ENCODE results near the gene KLHL17. TPM values are rescaled to one million over a fixed set of nuclear protein-coding genes. Genes with fewer than 3 reads are reported as not detected.
A peak's percentile ranks its signal among the peaks of the same experiment; 100 is the strongest.

KLHL17 gene
- total and polyA plus RNA-seq, 11 donors = 1.6 to 6.8 (median 4.7) TPM

DNA sequence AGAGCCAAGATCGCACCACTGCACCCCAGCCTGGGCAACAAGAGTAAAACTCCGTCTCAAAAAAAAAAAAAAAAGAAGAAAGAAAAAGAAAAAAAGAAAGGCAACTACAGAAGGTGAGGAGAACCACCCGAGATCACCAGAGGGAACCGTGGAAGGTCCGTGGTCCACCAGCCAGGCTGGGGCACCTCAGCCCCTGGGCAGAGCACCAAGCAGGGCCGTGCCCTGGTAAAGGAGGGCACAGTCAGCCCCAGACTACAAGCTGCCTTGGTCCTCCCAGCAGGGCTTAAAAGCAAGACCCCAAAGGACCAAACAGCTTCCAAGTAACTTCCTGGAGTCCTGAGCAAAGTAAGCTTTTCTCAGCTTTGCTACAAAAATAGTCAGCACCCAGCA, 45.5 kb upstream of the KLHL17 start:
- Histone ChIP-seq H3K4me1 (peaks cover 0 to 14% (median 0%) of the 10 kb centered on the region in 12 donors), H3K27ac (no peak overlapping the region), H3K9me3 (no peaks in the 10 kb centered on the region), H3K36me3 (no peaks in the 10 kb centered on the region), H3K27me3 (peaks cover 24 to 94% (median 40%) of the 10 kb centered on the region in 9 donors), H3K4me3 (no peak overlapping the region)
- TF ChIP-seq, protein P1, sequence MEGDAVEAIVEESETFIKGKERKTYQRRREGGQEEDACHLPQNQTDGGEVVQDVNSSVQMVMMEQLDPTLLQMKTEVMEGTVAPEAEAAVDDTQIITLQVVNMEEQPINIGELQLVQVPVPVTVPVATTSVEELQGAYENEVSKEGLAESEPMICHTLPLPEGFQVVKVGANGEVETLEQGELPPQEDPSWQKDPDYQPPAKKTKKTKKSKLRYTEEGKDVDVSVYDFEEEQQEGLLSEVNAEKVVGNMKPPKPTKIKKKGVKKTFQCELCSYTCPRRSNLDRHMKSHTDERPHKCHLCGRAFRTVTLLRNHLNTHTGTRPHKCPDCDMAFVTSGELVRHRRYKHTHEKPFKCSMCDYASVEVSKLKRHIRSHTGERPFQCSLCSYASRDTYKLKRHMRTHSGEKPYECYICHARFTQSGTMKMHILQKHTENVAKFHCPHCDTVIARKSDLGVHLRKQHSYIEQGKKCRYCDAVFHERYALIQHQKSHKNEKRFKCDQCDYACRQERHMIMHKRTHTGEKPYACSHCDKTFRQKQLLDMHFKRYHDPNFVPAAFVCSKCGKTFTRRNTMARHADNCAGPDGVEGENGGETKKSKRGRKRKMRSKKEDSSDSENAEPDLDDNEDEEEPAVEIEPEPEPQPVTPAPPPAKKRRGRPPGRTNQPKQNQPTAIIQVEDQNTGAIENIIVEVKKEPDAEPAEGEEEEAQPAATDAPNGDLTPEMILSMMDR (IDR thresholded peaks at IDR 0.05) = no peak
- TF ChIP-seq POLR2A (IDR thresholded peaks at IDR 0.05) = no peak
- intact Hi-C loops (cut with DNase I) = loop anchor here in 1 of 10 donors (5.0 kb wide), 1 partner anchor 37 kb away; no protein-coding TSS in a partner anchor
- ATAC-seq = no peak
- peak in 2 of 5 donors; percentile 6 to 18 for DNase-seq
- 75 to 87% (median 77%) methylated on average over 6 of the region's 6 CpGs for WGBS, 4 donors

- DNase-seq (peak in 3 of 5 donors; percentile 9 to 42 (median 18)), ATAC-seq (no peak)
- H3K4me1 ChIP-seq = peaks cover 0 to 21% (median 3%) of the 10 kb centered on the region in 12 donors
- H3K27ac ChIP-seq = no peak overlapping the region
- peaks cover 22 to 97% (median 39%) of the 10 kb centered on the region in 9 donors for H3K27me3 ChIP-seq
- TF ChIP-seq POLR2A (IDR thresholded peaks at IDR 0.05) = no peak
- TF ChIP-seq, protein P1 (IDR thresholded peaks at IDR 0.05) = no peak
- no peaks in the 10 kb centered on the region for H3K9me3 ChIP-seq
- no peak overlapping the region for H3K4me3 ChIP-seq
- H3K36me3 ChIP-seq = no peaks in the 10 kb centered on the region
- intact Hi-C loops (cut with DNase I) = no loop called here
- WGBS, 4 donors = 77 to 87% (median 83%) methylated on average over 27 to 28 of the region's 28 CpGs
These were observed 44.9 kb upstream of the KLHL17 start for GRCh38 chr1:915295-916172.

DNA sequence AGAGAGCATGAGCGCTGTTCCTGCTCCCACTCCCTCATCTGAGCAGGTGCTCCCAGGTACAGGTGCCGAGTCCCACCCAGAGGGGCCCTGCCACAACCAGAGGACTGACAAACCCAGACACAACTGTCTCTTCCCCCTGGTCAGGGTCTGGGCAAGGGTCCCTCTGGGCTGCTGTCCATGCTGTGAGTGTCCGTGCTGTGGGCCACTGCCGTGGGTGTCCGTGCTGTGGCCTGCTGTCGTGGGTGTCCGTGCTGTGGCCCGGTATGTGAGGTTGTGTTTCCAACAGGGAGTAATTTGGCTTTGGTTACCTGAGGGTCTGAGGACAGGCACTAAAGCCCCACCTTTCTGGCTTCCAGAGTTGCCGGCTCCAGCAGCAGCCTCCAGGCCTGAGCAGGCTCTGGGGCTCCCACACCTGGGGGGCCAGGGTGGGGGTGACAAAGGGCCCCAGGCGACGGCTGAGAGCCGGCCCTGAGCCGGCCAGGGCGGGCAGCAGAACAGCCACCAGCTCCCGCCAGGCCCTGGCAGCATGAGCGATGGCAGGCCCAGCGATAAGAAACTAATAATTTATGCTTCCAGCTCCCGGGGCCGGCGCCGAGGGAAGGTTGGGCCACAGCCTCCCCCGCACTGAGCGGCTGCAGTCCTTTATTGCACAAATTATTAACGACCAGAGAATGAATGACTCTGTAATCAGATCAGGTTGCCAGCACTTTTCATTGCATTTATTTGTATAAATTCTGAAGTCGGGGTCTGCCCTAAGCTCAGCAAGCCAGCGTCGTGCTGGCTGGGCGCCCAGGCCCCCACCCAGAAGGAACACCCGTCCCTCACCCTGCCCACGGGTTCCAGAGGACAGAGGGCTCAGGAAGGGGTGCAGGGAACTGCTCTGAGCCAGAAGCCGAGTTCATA, 44.0 kb upstream of the KLHL17 start:
- Histone ChIP-seq H3K27ac (no peak overlapping the region), H3K36me3 (no peaks in the 10 kb centered on the region), H3K27me3 (peaks cover 15 to 96% (median 31%) of the 10 kb centered on the region in 9 donors), H3K4me1 (peaks cover 0 to 30% (median 12%) of the 10 kb centered on the region in 12 donors), H3K9me3 (no peaks in the 10 kb centered on the region), H3K4me3 (no peak overlapping the region)
- no peak for ATAC-seq
- intact Hi-C loops (cut with DNase I) = no loop called here
- peak in 3 of 5 donors; percentile 21 to 58 (median 21) for DNase-seq
- 32 to 43% (median 43%) methylated on average over 23 to 31 of the region's 31 CpGs for whole genome bisulfite sequencing, 4 donors
- no peak for TF ChIP-seq POLR2A (IDR thresholded peaks at IDR 0.05)
- TF ChIP-seq, protein P1 (IDR thresholded peaks at IDR 0.05) = no peak

All from heart left ventricle (tissue), 16 donors.